Keratinocyte (primary cell): ENCODE data around the gene CREBL2. TPM values are rescaled to one million over a fixed set of nuclear protein-coding genes. Genes with fewer than 3 reads are reported as not detected.

Source experiments
- DNase-seq: peaks from one replicate; pipeline ENCODE4 v3.0.0-alpha.2; 2011; ENCODE audit warnings: low read depth, missing footprints, low spot score
- FAIRE-seq: peaks from 2 replicates; lab custom pipeline; 2011; peaks lifted over from hg19 to GRCh38; lab: Jason Lieb, UNC
- H2AFZ ChIP-seq: 2 replicates; pipeline ENCODE4 v1.6.0; 2012; ENCODE audit warnings: low read length, control low read depth, inconsistent platforms; ENCODE audit not compliant: control insufficient read depth
- H3K27ac ChIP-seq: 2 replicates; pipeline ENCODE4 v1.5.1; 2011; ENCODE audit warnings: low read length; ENCODE audit not compliant: control insufficient read depth, insufficient read depth
- H3K27me3 ChIP-seq: 3 replicates; pipeline ENCODE4 v1.6.0; 2011; ENCODE audit warnings: low read length; ENCODE audit not compliant: control insufficient read depth, insufficient read depth; ENCODE audit errors: extremely low read depth
- H3K36me3 ChIP-seq, 2 experiments: 2 replicates in 1 of 2; 3 replicates in 1 of 2; pipeline ENCODE4 v1.5.1; 2011; ENCODE audit warnings: low read length in 2 of 2, mild to moderate bottlenecking in 1 of 2; ENCODE audit not compliant: control insufficient read depth in 2 of 2, insufficient read depth in 2 of 2; ENCODE audit errors: extremely low read depth in 1 of 2
- H3K4me1 ChIP-seq: 3 replicates; pipeline ENCODE4 v1.5.1; 2011; ENCODE audit warnings: low read length; ENCODE audit not compliant: control insufficient read depth, insufficient read depth; ENCODE audit errors: extremely low read depth
- H3K4me2 ChIP-seq: 3 replicates; pipeline ENCODE4 v1.6.0; 2011; ENCODE audit warnings: low read depth, low read length; ENCODE audit not compliant: control insufficient read depth, insufficient read depth; ENCODE audit errors: extremely low read depth
- H3K4me3 ChIP-seq, 3 experiments: fragments of 200-600 bp in 1 of 3; sonication (generic) in 1 of 3; 2 replicates in 2 of 3; 3 replicates in 1 of 3; pipeline ENCODE4 v1.5.1; 2011 to 2016; ENCODE audit warnings: low read length in 3 of 3, mild to moderate bottlenecking in 3 of 3, control low read depth in 2 of 3, inconsistent platforms in 1 of 3, low read depth in 1 of 3, mixed read lengths in 1 of 3, mixed run types in 1 of 3, moderate library complexity in 1 of 3; ENCODE audit not compliant: control insufficient read depth in 2 of 3, insufficient read depth in 2 of 3; ENCODE audit errors: extremely low read depth in 1 of 3
- H3K79me2 ChIP-seq: 2 replicates; pipeline ENCODE4 v1.6.0; 2012; ENCODE audit warnings: low read length; ENCODE audit not compliant: control insufficient read depth, insufficient read depth
- H3K9ac ChIP-seq: 3 replicates; pipeline ENCODE4 v1.6.0; 2011; ENCODE audit warnings: low read length; ENCODE audit not compliant: control insufficient read depth, insufficient read depth; ENCODE audit errors: extremely low read depth
- H3K9me1 ChIP-seq: 3 replicates; pipeline ENCODE4 v1.6.0; 2011; ENCODE audit warnings: low read length; ENCODE audit not compliant: control insufficient read depth, insufficient read depth; ENCODE audit errors: extremely low read depth
- H3K9me3 ChIP-seq: 2 replicates; pipeline ENCODE4 v1.5.1; 2012; ENCODE audit warnings: low read depth, low read length; ENCODE audit not compliant: control insufficient read depth
- H4K20me1 ChIP-seq: 3 replicates; pipeline ENCODE4 v1.6.0; 2011; ENCODE audit warnings: low read length; ENCODE audit not compliant: control insufficient read depth, insufficient read depth; ENCODE audit errors: extremely low read depth
- EZH2 ChIP-seq: IDR thresholded peaks from one replicate; pipeline ENCODE4 v1.6.1; 2012; ENCODE audit warnings: inconsistent platforms, mild to moderate bottlenecking, low read length, moderate library complexity
- dilution Hi-C: fragments of 300-500 bp; cut with MboI; formaldehyde crosslinking; loops from one replicate; pipeline ENCODE4 v1.7.0; 2020; ENCODE audit warnings: low sequenced_read_pairs; ENCODE audit not compliant: extremely low pct_ligation_motif_present
- polyA plus RNA-seq, 5 experiments: library from polyadenylated mRNA; depleted of rRNA in 3 of 5; stranded (reverse) in 3 of 5; stranded (forward) in 1 of 5; unstranded in 1 of 5; fragments of >200 nt; gene quantifications; 1 replicate in 1 of 5; 2 replicates in 3 of 5; 3 replicates in 1 of 5; pipeline versions ENCODE4 v1.2.1 to v1.2.3, GENCODE V29; 2011 to 2012; ENCODE audit warnings: missing spikeins in 2 of 5, low read depth in 1 of 5, low replicate concordance in 1 of 5
- TF ChIP-seq, protein P1 (sequence below), 3 experiments: IDR thresholded peaks in 1 of 3; conservative IDR thresholded peaks in 1 of 3; optimal IDR thresholded peaks in 1 of 3; 2 replicates in 2 of 3; 3 replicates in 1 of 3; pipeline versions ENCODE3 to v1.5.1; 2011; ENCODE audit warnings: low read length in 3 of 3, mild to moderate bottlenecking in 3 of 3, moderate library complexity in 2 of 3, control low read depth in 1 of 3, inconsistent platforms in 1 of 3; ENCODE audit not compliant: insufficient read depth in 2 of 3; ENCODE audit errors: extremely low read depth in 1 of 3

CREBL2 gene
- polyA plus RNA-seq, 1 donor (not counting 4 experiments of a cell fraction or from before 2014, with no cell fraction given), result 15.8 TPM

DNA sequence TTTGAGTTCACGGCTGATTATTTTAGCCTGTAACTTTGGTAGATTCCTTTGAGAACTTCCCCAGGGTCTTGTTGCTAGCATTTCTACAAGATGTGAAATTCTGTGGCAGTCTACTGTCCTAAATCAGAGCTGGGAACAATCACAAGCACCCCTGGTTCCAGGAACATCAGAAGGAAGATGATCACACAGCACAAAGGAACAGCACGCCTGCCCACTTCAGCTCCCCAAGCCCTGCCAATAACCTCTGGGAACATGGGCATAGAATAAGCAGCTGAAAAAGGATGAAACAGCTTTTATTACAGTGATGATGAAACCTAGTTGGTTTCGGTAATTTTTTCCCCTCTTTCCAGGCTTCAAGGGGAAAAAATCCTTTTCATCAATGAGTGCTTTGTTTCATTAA lies 72.0 kb downstream of the CREBL2 start:
- no peak overlapping the region for H2AFZ ChIP-seq
- H3K36me3 ChIP-seq, result no peaks in the 10 kb centered on the region
- no peak overlapping the region for H3K9ac ChIP-seq
- H4K20me1 ChIP-seq, result no peaks in the 10 kb centered on the region
- no peaks in the 10 kb centered on the region for H3K9me1 ChIP-seq
- H3K27me3 ChIP-seq, result no peaks in the 10 kb centered on the region
- H3K79me2 ChIP-seq, result no peaks in the 10 kb centered on the region
- H3K9me3 ChIP-seq, result no peaks in the 10 kb centered on the region
- no peak overlapping the region for H3K4me3 ChIP-seq
- dilution Hi-C loops, result no loop called here
- no peaks in the 10 kb centered on the region for H3K4me1 ChIP-seq
- TF ChIP-seq, protein P1, sequence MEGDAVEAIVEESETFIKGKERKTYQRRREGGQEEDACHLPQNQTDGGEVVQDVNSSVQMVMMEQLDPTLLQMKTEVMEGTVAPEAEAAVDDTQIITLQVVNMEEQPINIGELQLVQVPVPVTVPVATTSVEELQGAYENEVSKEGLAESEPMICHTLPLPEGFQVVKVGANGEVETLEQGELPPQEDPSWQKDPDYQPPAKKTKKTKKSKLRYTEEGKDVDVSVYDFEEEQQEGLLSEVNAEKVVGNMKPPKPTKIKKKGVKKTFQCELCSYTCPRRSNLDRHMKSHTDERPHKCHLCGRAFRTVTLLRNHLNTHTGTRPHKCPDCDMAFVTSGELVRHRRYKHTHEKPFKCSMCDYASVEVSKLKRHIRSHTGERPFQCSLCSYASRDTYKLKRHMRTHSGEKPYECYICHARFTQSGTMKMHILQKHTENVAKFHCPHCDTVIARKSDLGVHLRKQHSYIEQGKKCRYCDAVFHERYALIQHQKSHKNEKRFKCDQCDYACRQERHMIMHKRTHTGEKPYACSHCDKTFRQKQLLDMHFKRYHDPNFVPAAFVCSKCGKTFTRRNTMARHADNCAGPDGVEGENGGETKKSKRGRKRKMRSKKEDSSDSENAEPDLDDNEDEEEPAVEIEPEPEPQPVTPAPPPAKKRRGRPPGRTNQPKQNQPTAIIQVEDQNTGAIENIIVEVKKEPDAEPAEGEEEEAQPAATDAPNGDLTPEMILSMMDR (optimal IDR thresholded peaks at IDR 0.05 in 1 of 3, IDR thresholded peaks at IDR 0.05 in 1 of 3, conservative IDR thresholded peaks at IDR 0.05 in 1 of 3; ENCODE audit: extremely low read depth in 1 of 3, insufficient read depth in 2 of 3, low read length in 3 of 3), result no peak
- no peak for TF ChIP-seq EZH2
- no peak overlapping the region for H3K27ac ChIP-seq
- no peak overlapping the region for H3K4me2 ChIP-seq
- DNase-seq (no peak), FAIRE-seq (no peak)

- Histone ChIP-seq H3K27ac (no peak overlapping the region), H3K36me3 (no peaks in the 10 kb centered on the region), H2AFZ (no peak overlapping the region), H3K9me3 (no peaks in the 10 kb centered on the region), H3K79me2 (no peaks in the 10 kb centered on the region), H3K4me3 (no peak overlapping the region), H3K27me3 (no peaks in the 10 kb centered on the region), H3K9ac (no peak overlapping the region), H3K9me1 (no peaks in the 10 kb centered on the region), H3K4me2 (no peak overlapping the region), H3K4me1 (no peaks in the 10 kb centered on the region), H4K20me1 (no peaks in the 10 kb centered on the region)
- TF ChIP-seq EZH2, result no peak
- TF ChIP-seq, protein P1 (optimal IDR thresholded peaks at IDR 0.05 in 1 of 3, IDR thresholded peaks at IDR 0.05 in 1 of 3, conservative IDR thresholded peaks at IDR 0.05 in 1 of 3; ENCODE audit: extremely low read depth in 1 of 3, insufficient read depth in 2 of 3, low read length in 3 of 3), result no peak
- dilution Hi-C loops, result no loop called here
- DNase-seq (no peak), FAIRE-seq (peak; percentile 23)
Measured at GRCh38 chr12:12684375-12685106, 72.9 kb downstream of the CREBL2 start.
